T47D (cell line): ENCODE data around the gene UNCX.

Source experiments
- DNase-seq, 2 experiments: peaks; one replicate each; pipeline versions ENCODE4 v3.0.0 to v3.0.0-alpha.2; 2011 to 2012; ENCODE audit warnings: low read depth in 1 of 2, low spot score in 1 of 2
- JUND ChIP-seq: IDR thresholded peaks from 2 replicates; pipeline ENCODE4 v1.6.1; 2012; ENCODE audit warnings: low read depth
- in situ Hi-C: cut with HindIII; loops from 2 replicates; pipeline ENCODE4 v1.10.0; 2016; ENCODE audit warnings: low sequenced_read_pairs, low pct_unique_long_range_greater_than_20kb

The UNCX gene

DNA sequence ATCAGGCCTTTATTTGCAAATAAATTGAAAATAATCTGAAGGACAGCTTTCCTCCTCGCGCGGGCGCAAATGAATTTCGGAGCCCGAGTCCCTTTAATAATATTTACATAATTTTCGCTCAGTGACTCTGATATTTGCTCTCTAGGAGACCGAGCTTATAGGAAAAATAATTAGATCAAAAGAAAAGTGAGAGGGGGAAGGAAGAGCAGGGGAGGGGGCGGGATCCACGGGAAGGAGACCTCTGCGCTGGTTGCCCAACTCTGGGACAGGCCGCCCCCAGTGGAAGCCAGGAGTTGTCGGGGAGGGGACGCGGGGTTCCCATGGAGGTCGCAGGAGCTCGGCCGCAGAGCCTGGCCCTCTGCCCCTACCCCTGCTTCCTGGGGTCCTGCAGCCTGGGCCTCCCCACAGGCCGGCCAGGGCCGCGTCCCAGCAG, 5.8 kb downstream of the UNCX start:
- TF ChIP-seq JUND: no peak
- no peak for DNase-seq

DNA sequence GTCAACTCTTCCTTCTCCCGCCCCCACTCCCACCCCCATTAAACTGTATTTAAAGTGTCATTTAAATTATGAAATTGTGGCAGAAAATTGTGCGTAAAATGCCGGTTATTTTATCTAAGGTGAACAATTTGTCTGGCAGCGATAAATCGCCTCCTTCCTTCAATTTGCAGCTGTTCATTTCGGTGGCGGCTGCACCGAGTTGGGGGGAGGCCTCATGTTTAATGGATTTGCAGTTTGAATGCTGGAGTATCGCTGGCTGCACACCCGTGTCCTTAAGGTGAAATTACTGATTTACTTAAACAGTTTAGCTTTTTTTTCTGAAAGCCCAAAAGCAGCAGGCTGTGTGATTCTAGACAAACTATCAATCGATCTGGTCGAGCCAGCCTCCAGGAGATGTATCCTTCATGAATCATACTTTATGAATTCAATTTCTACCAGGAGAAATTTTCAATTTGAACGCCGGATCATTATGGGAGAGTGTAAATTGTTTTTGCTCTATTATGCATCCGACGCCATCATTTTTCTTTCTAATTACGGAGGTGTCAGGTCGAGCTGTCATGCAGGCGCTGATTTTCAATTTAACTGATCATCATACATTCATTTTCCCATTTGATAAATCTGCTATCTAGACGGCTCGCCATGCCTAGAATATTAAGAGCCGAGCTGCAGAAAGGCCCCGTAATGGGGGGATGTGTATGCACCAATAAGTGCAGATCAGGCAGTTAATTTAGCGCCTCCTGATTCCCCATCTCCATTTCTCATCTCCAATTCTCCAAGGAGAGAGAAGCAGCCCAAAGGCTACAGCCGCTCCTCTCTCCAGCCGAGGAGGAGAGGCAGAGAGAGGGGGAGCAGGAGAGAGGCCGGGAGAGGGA, 6.5 kb downstream of the UNCX start:
- no peak for DNase-seq
- no peak for TF ChIP-seq JUND
- in situ Hi-C loops: no loop called here

More for the DNA sequence above, 5.8 kb downstream of the UNCX start:
- in situ Hi-C loops: no loop called here

DNA sequence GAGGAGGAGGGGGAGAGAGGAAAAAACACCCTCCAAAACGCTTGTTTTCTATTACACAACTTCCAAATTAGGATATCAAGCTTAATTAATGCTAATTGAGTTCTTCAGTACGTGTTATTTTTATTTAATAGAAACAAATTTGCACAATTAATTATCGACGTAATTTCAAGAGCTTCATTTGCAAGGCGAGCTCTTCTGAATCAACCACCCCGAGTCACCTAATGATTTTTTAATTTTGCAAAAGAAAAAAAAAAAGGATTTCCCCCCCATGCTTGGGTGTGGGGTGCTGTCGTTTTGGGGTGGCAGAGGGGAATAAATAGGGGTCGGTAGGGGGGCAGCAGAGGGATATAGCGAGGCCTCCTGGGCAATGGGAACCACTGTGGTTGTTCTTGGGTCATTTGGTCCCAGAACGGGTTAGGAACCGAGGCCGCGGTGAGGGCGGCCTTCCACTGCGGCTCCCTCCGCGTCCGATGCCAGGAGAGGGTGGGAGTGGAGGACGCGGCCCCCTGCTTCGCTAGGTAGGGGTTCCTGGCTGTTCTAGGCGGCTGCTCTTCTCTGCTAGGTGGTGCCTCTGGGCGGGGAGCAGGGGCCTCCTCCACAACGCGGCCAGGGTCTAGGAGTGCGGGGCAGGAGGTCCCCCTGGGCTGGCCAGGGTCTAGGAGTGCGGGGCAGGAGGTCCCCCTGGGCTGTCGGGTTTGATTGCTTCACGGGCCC, 7.3 kb downstream of the UNCX start:
- no peak for TF ChIP-seq JUND
- no peak for DNase-seq
- in situ Hi-C loops: no loop called here

DNA sequence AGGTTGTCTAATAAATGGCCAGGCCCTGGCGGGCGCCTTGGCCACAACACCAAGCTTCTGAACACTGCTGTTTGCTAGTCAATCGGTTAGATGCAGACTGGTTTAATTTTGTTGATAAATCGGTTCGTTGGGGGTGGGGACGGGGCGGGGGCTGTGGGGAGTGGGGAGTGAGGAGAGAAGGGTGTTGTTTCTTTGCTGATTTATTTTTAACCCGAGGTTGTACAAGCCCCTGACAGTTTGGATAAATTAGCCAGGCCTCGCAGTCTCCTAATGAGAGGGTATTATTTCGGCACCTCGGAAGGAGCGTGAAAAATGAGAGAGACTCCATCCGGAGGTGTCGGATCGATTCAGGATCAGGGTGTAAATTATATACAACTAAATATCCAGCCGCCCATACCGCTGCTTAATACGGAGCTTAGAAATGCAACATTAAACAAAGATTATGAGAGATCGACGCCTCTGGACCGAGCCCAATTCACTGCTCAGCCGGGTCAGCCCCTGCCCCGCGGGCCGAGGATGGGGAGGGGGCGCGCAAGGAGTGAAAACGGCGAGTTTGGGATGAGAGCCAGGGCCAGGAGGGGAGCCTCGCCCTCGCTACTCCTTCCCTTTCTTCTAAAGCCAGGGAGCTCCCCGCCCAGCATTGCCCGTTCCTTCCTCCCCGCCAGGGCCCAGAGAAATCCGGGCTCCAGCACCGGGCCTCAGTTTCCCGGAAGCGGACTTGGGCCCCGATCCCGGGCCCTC, 8.0 kb downstream of the UNCX start:
- in situ Hi-C loops: no loop called here
- no peak for TF ChIP-seq JUND
- DNase-seq: no peak

DNA sequence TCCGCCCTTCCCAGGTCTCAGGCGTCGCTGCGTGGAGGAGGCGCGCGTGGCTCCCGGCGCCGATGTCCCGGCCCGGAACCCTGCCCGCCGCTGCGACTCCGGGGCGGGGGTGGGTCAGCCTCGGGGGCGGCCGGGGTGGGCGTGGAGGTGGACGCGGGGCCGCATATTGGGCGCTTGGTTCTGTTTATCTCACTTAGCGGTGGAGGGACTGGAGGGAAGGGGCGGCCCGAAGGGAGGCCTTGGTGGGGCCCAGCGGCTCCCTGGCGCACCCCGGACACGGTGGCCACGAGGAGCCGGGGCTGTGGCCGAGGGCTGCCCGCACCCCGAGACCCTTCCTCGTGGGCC, 8.6 kb downstream of the UNCX start:
- DNase-seq: no peak
- TF ChIP-seq JUND: no peak
- in situ Hi-C loops: no loop called here

DNA sequence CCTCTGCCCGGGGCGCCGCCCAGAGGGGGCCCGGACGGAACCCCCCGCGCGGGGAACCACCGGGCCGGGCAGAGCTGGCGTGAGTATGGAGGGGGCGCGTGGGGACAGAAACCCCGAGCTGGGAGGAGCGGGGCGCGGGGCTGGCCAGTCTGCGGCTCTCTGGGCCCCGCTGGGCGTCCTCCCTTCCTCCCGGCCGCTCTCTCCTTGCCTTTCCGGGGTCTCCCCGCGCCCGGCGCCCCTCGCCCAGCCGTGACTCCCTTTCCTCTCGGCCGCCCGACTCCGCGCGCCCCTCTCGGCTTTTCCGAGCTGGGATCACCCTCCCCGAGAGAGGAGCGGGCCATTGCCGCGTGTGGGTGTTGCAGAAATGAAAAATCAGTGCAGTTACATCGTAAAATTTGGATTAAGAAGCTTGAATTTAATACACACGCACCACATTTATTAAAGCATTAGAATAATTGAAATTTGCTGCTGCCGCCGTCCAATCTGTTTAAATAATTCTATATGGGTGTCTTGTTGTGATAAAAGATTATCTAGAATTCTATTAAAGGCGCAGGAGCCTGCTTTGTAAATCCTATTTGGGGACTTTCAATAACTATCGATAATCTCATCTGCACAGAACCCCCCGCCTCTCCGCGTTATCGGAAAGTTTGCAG, 9.1 kb downstream of the UNCX start:
- in situ Hi-C loops: no loop called here

DNA sequence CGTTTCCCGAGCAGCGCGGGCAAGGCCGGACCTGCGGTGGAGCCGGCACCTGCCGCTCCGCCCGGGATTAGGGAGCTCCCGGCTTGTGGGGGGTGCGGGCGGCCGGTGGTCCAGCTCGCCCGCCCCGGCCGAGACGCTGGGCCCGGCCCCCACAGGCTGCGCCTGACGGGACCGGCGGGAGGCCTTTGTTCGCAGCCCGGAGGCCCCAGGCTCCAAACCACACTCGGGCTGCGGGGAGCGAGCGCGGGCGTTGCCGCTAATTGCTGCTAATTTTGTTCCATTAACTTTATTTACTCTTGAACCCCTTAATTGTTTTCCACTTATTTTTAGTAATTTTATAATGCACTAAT, 9.6 kb downstream of the UNCX start:
- no peak for DNase-seq
- TF ChIP-seq JUND: no peak
- in situ Hi-C loops: no loop called here

More for the DNA sequence above, 9.1 kb downstream of the UNCX start:
- no peak for DNase-seq
- TF ChIP-seq JUND: no peak

DNA sequence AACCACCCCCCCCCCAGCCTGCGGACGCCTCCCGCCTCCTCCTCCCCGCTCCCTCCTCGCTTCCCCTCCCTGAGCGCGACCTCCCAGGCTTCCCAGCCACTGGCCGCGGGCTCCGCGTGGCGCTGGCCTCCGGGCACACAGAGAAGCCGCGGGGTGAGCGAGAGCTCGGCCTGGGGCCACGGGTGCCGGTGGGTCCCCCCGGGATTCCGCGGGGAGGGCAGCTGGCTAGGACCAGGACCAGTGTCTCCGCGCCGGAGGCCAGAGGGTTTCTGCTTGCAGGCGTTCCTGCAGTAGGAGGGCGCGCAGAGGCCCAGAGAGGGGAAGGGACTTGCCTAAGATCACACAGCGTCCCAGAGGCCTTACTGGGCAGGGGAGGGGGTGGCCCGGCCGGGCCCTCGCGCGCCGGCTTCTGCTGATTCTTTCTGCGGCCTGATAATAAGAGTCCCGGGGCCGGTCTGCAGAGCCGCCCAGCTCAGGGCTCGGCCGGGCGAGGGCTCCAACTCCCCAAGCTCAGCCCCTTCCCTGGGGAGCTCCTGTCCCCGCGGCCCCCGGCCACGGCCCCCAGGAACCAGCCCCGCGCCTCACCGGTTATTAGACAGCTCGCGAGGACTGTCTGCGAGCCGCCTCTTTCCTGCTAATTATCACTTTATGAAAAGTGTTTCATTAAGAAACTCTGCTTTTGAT, 10.1 kb downstream of the UNCX start:
- no peak for DNase-seq
- in situ Hi-C loops: no loop called here
- TF ChIP-seq JUND: no peak

DNA sequence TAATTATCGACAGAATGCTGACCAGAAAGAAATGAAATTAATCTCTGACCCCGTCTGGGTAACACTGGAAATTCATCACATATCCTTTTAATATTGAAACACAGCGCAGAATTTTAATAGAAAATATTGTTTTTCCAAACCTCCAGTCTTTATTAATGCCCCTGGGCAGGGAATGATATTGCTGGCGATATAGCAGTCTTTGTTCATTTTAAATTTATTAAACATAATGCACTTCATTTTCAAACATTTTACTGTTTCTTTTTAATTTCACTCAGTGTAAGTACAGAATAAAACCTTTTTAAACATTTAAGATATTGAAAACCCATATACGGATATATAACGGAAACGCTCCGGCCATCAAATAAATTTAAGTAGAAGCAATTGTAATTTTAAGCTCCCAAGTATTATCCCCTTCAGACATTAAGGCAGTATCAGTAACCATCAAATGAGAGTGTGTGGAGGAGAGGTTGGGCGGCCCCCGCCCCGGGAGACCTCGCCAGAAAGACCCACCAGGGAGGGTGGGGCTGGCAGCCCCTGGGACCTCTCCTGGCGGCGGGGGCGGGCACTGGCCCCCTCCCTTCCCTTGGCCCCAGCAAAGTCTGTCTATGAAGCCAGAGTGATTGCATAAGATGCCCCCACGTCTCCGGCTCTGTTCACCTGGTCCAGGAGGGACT, 10.8 kb downstream of the UNCX start:
- in situ Hi-C loops: no loop called here
- DNase-seq: no peak
- no peak for TF ChIP-seq JUND

DNA sequence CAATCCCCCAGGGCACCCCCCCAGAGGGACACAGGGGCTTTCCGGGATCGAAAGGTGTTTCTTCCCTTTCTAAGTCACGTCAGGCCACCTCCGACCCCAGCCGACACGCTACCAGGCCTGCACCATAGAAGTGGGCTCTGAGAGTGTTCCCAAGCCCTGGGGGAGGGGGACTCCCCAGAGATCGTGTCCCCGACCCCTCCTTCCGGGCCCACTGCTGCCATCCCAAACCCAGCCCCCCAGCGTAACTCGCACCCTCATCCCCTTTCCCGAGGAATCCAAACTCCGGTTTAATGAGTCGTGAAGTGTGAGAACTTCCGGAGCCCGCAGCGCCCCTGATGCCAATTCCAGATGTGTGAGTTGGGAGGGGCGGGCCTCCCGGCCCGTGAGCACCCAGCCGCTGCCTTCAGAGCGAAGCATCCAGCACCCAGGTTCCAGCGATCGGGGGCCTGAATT, 11.3 kb downstream of the UNCX start:
- TF ChIP-seq JUND: no peak
- no peak for DNase-seq
- in situ Hi-C loops: no loop called here

DNA sequence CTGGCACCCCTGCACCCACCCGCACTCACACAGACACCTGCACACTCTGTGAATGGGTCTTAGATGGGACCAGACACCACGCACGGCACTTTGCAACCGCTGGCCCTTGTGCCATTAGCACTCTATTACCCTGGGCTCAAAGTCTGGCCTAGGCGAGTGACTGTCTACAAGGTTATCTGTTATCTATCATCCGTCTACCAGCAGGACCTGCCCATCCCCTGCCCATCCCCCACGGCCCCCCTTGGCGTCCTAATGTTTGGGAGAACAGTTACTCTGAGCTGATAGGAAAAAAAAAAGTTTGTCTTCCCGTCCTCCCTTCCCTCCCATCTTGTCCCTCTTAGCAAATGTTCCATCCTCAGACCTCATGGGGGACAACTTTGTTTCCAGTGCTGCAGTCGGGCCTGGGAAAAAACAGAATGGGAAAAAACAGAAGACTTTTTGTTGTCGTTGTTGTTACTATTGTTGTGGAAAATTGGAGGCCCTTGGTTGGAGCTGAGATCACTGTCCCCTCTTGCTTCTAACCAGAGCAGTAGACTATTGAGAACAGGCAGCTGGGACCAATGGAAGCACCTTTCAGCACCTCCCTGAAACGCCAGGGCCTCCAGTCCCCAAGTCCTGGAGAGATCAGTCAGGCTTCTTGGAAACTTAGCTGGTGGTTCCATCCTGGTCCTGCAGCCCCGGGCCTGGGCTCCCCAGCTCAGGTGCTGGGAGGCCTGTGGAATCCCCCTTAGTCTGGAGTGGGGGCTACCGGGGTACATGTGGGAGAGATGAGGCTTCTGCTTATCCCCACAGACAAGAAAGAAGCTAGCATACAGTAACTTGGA, 12.2 kb downstream of the UNCX start:
- DNase-seq: no peak
- TF ChIP-seq JUND: no peak
- in situ Hi-C loops: no loop called here
